NCI-H146 treated with DMSO at 0.1 percent for 48 hours (cell line): ENCODE data around the gene BCL3.
A peak's percentile ranks its signal among the peaks of the same experiment; 100 is the strongest.
"Not testable (repeated sequence)": the region's sequence is repeated elsewhere in the genome, so short reads cannot be mapped to it uniquely, and the experiment has no call there.

Experiments used
- DNase-seq: peaks from one replicate; lab custom pipeline; 2025; ENCODE audit not compliant: unreplicated experiment; lab: John Stamatoyannopoulos, UW

BCL3 gene, protein sequence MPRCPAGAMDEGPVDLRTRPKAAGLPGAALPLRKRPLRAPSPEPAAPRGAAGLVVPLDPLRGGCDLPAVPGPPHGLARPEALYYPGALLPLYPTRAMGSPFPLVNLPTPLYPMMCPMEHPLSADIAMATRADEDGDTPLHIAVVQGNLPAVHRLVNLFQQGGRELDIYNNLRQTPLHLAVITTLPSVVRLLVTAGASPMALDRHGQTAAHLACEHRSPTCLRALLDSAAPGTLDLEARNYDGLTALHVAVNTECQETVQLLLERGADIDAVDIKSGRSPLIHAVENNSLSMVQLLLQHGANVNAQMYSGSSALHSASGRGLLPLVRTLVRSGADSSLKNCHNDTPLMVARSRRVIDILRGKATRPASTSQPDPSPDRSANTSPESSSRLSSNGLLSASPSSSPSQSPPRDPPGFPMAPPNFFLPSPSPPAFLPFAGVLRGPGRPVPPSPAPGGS

GRCh38 chr19:44748426-44749254 is at the start of gene BCL3:
TSS of gene BCL3 (plus strand) at chr19:44748708. CDS start at chr19:44748791, 83 bp downstream.
- DNase-seq: peak; percentile 28

- no peak for DNase-seq
These were observed 48.0 kb upstream of the BCL3 start for GRCh38 chr19:44700547-44700946.

- DNase-seq: no peak
These were observed 47.3 kb upstream of the BCL3 start for GRCh38 chr19:44701228-44701627.

GRCh38 chr19:44702551-44703176 is 45.8 kb upstream of the BCL3 start:
- DNase-seq: no peak

DNA sequence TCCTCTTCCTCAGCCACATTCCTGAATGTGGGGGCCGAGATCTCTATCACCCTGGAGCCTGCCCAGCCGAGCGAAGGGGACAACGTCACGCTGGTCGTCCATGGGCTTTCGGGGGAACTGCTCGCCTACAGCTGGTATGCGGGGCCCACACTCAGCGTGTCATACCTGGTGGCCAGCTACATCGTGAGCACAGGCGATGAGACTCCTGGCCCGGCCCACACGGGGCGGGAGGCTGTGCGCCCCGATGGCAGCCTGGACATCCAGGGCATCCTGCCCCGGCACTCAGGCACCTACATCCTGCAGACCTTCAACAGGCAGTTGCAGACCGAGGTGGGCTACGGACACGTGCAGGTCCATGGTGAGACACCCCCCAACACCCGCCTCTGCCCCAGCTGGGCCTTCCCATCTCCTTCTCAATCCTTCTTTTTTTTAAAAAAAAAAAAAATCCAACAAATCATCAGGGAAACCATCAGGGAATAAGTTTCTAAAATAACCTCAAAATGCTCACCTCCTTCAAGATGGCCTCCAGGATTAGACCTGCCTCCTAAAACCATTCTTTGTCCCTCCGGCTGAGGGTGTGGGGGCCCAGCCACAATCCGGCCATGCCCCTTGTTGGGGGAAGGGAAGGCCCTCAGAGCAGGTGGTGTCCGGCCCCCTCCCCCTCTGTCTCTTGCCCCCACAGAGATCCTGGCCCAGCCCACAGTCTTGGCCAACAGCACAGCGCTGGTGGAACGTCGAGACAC is 45.0 kb upstream of the BCL3 start:
- no peak for DNase-seq

- no peak for DNase-seq
These were observed 43.5 kb upstream of the BCL3 start for GRCh38 chr19:44704982-44705381.

DNA sequence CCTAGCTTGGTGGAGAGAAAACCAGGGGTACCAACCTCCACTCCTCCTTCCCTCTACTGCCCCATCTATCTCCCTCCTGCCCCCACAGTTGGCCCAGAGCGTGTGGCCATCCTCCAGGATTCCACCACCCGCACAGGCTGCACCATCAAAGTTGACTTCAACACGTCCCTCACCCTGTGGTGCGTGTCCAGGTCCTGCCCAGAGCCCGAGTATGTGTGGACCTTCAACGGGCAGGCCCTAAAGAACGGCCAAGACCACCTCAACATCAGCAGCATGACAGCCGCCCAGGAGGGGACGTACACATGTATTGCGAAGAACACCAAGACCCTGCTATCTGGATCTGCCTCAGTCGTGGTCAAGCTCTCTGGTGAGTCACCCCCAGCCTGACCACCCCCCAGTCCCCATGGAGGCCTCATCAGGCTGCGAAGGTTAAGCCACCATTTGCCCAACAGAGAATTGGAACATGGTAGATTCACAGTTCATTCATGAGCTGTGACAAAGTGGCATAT is 43.0 kb upstream of the BCL3 start:
- DNase-seq: no peak

DNA sequence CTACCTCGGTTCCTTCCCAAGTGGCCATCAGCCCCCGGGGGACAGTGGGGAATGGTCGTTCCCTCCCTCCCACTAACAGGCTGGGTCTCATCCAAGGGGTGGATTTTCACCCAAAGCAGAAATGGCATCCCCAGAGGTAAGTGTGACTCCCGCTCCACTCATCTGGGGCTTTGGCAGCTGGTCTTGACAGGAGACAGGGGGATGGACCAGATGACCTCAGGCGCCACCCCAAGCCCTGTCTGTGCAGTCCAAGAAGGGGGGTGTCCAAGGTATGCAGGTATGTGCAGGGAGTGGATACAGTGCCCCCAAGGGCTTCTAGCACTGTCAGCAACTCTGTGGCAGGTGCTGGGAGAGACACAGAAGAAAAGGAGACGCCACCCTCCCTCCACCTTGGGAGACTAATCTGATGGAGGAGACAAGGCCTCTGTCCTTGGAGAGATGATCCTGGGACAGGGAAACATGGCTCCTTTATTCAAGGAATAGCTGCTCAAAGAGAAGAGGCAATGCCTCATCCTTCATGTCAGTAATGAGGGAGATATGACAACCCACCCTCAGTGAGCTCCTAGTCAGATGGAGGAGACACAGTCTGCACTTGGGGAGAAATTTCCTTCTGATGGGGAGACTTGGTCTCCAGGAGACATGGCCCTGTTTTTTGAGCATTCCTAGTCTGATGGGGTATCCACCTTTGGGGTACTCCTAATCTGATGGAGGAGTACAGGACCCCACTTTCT is 41.8 kb upstream of the BCL3 start:
- DNase-seq: no peak

DNA sequence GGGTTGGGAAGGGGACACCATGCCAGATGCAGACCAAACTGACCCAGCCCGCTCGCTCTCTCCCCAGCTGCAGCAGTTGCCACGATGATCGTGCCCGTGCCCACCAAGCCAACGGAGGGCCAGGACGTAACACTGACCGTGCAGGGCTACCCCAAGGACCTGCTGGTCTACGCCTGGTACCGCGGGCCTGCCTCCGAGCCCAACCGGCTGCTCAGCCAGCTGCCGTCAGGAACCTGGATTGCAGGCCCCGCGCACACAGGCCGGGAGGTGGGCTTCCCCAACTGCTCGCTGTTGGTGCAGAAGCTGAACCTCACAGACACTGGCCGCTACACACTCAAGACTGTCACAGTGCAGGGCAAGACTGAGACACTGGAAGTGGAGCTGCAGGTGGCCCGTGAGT is 40.7 kb upstream of the BCL3 start:
- DNase-seq: no peak

DNA sequence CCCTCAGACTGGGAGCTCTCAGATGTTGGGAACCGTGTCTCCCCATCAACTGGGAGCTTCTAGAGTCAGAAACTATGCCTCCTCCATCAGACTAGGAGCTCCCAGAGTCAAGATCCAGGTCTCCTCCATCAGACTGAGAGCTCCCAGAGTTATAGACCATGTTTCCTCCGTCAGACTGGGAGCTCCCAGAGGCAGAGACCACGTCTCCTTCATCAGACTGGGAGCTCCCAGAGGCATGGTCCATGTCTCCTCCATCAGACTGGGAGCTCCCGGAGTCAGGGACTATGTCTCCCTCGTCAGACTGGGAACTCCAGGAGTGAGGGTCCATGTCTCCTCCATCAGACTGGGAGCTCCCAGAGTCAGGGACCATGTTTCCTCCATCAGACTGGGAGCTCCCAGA is 39.6 kb upstream of the BCL3 start:
- DNase-seq: no peak

GRCh38 chr19:44709434-44710266 is 38.9 kb upstream of the BCL3 start:
- not testable (repeated sequence) for DNase-seq

DNA sequence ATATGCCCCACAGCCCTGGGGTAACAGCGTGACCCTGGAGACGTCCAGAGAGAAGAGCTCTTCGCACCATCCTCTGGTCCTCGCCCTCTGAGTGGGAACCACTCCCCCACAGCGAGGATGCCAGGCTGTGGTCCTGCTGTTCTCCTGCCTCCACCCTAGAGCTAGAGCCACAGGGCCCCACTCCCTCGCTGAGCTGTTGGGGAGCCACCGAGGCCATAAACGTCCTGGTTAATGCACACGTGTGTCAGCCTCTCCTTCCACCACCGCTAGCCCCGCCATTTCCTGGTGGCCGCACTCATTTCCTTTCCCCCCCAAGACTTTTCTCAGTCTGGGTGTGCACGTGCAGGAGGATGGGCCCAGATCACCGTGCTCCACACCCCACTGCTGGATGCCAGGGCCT is 38.0 kb upstream of the BCL3 start:
- DNase-seq: no peak

DNA sequence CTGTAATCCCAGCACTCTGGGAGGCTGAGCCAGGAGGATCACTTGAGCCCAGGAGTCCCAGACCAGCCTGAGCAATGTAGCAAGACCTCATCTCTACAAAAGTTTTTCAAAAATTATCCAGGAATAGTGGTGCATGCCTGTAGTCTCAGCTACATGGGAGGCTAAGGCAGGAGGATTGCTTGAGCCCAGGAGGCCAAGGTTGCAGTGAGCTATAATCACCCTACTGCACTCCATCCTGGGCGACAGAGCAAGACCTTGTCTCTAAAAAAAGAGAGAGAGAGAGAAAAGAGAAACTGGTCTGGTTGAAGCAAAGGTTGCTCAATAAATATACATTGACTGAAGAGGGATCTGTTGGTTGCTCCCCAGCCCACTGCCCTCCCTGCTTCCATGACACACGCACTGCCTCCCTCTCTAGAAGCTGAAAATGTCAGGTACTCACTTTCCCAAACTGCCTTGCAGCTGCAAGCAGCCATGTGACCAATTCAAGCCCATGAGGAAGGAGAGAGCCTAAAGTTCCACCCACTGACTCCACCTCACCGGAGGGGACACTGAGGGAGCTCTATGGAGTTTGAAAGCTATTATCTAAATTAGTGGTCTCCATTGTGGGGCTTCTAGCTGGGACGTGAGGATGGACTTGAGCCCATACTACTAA is 35.5 kb upstream of the BCL3 start:
- DNase-seq: no peak

GRCh38 chr19:44714597-44715169 is 33.8 kb upstream of the BCL3 start:
- DNase-seq: no peak

DNA sequence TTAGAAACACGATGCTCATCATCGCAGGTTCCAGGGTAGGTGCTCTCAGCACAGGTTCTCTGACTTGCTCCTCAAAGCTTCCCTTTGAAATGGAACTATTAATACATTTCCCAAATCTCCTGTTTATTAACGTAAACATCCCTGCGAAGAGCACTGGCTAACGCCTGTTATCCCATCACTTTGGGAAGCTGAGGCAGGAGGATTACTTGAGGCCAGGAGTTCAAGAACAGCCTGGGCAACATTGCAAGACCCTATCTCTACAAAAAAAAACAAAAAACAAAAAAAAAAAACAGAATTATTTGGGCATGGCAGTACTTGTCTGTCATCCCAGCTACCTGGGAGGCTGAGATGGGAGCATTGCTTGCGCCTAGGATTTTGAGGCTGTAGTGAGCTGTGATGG is 30.9 kb upstream of the BCL3 start:
- DNase-seq: no peak

DNA sequence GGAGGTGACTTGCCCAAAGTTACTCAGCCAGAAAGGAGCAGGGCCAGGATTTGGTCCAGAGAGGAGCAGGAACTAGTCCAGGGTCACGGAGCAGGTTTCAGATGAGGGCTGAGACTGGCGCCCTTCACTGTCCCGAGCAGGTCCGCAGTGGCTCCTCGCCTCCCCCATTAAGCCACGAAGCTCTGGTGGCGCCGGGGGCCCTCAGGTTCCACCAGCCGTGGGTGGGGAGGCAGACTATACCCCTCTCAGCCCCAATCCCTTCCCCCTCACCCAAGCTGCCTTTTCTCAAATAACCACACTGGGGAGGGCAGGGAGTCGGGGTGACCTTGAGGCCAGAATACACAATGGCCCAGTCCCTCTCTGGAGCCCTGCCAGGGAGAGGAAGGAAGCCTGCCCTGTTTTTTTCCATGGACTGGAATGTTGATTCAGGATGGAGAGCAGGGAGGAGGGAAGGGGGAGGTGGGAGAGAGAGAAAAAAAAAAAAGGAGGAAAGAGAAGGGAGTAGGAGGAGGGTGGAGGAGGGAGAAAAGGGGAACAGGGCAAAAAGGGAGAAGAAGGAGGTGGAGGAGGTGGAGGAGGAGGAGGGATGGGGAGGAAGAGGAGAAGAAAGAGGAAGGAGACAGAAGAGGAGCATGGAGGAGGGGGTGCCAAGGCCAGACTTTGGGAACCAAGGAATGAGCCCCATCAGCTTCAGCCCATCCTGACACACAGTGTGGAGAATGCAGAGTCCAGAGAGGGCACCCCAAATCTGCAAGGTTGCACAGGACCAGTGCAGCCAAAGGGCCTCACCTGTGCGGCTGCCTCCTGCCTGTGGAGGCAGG is 29.9 kb upstream of the BCL3 start:
- peak; percentile 64 for DNase-seq

- DNase-seq: no peak
These were observed 29.2 kb upstream of the BCL3 start for GRCh38 chr19:44719262-44719701.
